IPS-15b (cell line): ENCODE data around the gene DDX5.
A peak's percentile ranks its signal among the peaks of the same experiment; 100 is the strongest.

Experiments
- H3K27me3 ChIP-seq: one replicate; pipeline ENCODE4 v1.6.1; 2013; ENCODE audit warnings: low read length; ENCODE audit not compliant: control insufficient read depth, insufficient read depth
- H3K36me3 ChIP-seq: one replicate; pipeline ENCODE4 v1.6.1; 2013; ENCODE audit warnings: low read length; ENCODE audit not compliant: control insufficient read depth, insufficient read depth
- H3K4me1 ChIP-seq: one replicate; pipeline ENCODE4 v1.6.1; 2013; ENCODE audit warnings: mild to moderate bottlenecking, low read length; ENCODE audit not compliant: control insufficient read depth, insufficient read depth
- H3K4me3 ChIP-seq: one replicate; pipeline ENCODE4 v1.5.1; 2013; ENCODE audit warnings: low read depth, low read length
- H3K9ac ChIP-seq: one replicate; pipeline ENCODE4 v1.6.1; 2013; ENCODE audit warnings: low read depth, mild to moderate bottlenecking, low read length
- H3K9me3 ChIP-seq: one replicate; pipeline ENCODE4 v1.6.1; 2013; ENCODE audit warnings: mild to moderate bottlenecking, low read length; ENCODE audit not compliant: control insufficient read depth, insufficient read depth

DDX5 gene

GRCh38 chr17:64534187-64534586 is 28.1 kb upstream of the DDX5 start:
- Histone ChIP-seq H3K9me3 (no peaks in the 10 kb centered on the region), H3K4me3 (no peak overlapping the region), H3K4me1 (no peaks in the 10 kb centered on the region), H3K27me3 (no peaks in the 10 kb centered on the region), H3K36me3 (peaks cover 38% of the 10 kb centered on the region), H3K9ac (no peak overlapping the region)

DNA sequence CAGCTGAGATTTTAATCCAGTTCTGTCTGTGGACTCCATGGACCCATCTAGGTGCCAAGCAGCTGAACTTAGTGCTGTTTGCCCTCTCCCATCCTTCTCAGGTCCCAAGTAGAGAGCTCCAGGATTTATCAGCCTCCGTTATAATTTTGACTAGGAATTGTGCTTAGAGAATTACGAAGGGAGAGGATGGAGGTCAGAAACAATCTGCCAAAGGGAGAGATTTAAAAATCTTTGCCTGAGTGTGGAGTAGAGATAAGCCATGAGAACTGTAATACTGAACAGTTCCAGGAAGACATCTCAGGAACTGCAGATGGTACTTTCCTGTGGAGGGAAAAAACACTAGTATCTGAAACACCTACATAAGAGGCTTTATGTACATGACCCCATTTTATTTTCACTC is 27.7 kb upstream of the DDX5 start:
- Histone ChIP-seq H3K36me3 (peaks cover 42% of the 10 kb centered on the region), H3K9me3 (no peaks in the 10 kb centered on the region), H3K4me1 (no peaks in the 10 kb centered on the region), H3K27me3 (no peaks in the 10 kb centered on the region), H3K9ac (no peak overlapping the region), H3K4me3 (no peak overlapping the region)

- Histone ChIP-seq H3K36me3 (peaks cover 43% of the 10 kb centered on the region), H3K9me3 (no peaks in the 10 kb centered on the region), H3K4me3 (no peak overlapping the region), H3K9ac (no peak overlapping the region), H3K4me1 (no peaks in the 10 kb centered on the region), H3K27me3 (no peaks in the 10 kb centered on the region)
Measured at GRCh38 chr17:64532409-64532808, 26.3 kb upstream of the DDX5 start.

GRCh38 chr17:64531955-64532371 is 25.9 kb upstream of the DDX5 start:
- peaks cover 43% of the 10 kb centered on the region for H3K36me3 ChIP-seq

DNA sequence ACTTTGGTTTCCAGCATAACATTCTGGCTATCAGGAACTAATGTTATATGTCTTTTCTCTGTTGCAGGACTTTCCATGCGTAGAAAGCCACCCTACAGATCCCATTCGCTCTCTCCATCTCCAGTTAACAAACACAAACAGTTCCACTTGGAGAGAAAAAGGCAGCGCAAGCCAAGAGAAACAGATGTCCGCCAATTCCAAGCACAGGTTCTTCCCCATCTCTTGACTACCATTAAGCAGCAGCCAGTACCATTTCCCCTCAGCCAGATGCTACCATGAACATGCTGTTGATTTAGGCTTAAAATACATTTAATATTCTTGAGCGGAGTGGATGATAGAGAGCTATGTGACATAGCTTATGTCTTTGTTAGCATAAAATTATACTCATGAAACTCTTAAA is 23.1 kb upstream of the DDX5 start:
- H3K9me3 ChIP-seq: no peaks in the 10 kb centered on the region
- H3K9ac ChIP-seq: no peak overlapping the region
- H3K4me1 ChIP-seq: no peaks in the 10 kb centered on the region
- no peaks in the 10 kb centered on the region for H3K27me3 ChIP-seq
- no peak overlapping the region for H3K4me3 ChIP-seq
- H3K36me3 ChIP-seq: peaks cover 51% of the 10 kb centered on the region

More at GRCh38 chr17:64531955-64532371, 25.9 kb upstream of the DDX5 start:
- no peak overlapping the region for H3K4me3 ChIP-seq
- H3K9ac ChIP-seq: no peak overlapping the region
- H3K27me3 ChIP-seq: no peaks in the 10 kb centered on the region
- no peaks in the 10 kb centered on the region for H3K9me3 ChIP-seq
- H3K4me1 ChIP-seq: no peaks in the 10 kb centered on the region

- H3K4me3 ChIP-seq: no peak overlapping the region
- peaks cover 44% of the 10 kb centered on the region for H3K36me3 ChIP-seq
- no peaks in the 10 kb centered on the region for H3K4me1 ChIP-seq
- H3K9ac ChIP-seq: no peak overlapping the region
- no peaks in the 10 kb centered on the region for H3K27me3 ChIP-seq
- H3K9me3 ChIP-seq: no peaks in the 10 kb centered on the region
Measured at GRCh38 chr17:64527914-64528313, 21.8 kb upstream of the DDX5 start.

DNA sequence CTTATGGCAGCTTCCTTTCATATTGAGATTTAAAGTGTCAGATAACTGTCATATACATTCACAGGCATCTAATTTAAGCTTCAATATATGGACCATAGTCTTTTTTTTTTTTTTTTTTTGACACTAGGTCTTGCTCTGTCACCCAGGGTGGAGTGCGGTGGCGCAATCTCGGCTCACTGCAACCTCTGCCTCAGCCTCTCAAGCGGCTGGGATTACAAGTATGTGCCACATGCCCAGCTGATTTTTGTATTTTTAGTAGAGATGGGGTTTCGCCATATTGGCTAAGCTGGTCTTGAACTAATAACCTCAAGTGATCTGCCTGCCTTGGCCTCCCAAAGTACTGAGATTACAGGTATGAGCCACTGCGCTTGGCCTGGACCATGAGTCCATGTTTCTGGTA is 14.3 kb upstream of the DDX5 start:
- no peaks in the 10 kb centered on the region for H3K9me3 ChIP-seq
- no peaks in the 10 kb centered on the region for H3K27me3 ChIP-seq
- no peaks in the 10 kb centered on the region for H3K4me1 ChIP-seq
- no peak overlapping the region for H3K9ac ChIP-seq
- H3K4me3 ChIP-seq: no peak overlapping the region
- H3K36me3 ChIP-seq: peaks cover 19% of the 10 kb centered on the region

- Histone ChIP-seq H3K27me3 (no peaks in the 10 kb centered on the region), H3K9ac (no peak overlapping the region), H3K9me3 (no peaks in the 10 kb centered on the region), H3K36me3 (peaks cover 23% of the 10 kb centered on the region), H3K4me3 (no peak overlapping the region), H3K4me1 (no peaks in the 10 kb centered on the region)
Measured at GRCh38 chr17:64519601-64520000, 13.5 kb upstream of the DDX5 start.

- Histone ChIP-seq H3K4me1 (no peaks in the 10 kb centered on the region), H3K9ac (no peak overlapping the region), H3K27me3 (no peaks in the 10 kb centered on the region), H3K9me3 (no peaks in the 10 kb centered on the region), H3K36me3 (peaks cover 19% of the 10 kb centered on the region), H3K4me3 (no peak overlapping the region)
Measured at GRCh38 chr17:64515829-64516228, 9.7 kb upstream of the DDX5 start.

DNA sequence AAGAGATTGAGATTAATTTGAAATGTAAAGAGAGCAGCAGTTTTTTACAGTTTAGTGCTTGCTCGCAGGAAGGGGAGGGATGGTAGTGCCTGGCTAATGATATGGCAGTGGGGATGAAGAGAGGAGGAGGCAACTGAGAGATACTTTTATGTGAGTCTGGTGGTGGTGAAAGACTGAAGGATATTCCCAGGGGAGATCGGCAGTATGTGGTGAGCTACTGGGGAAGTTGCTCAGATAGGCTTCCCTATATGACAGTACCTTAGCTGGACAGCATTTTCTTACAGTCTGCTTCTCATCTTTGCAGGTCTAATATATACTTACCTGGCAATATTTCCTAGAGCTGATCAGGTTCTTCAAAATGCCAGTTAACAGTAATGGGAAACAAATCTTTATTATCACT is 9.3 kb upstream of the DDX5 start:
- H3K9me3 ChIP-seq: no peaks in the 10 kb centered on the region
- no peak overlapping the region for H3K9ac ChIP-seq
- H3K4me1 ChIP-seq: no peaks in the 10 kb centered on the region
- H3K4me3 ChIP-seq: no peak overlapping the region
- H3K27me3 ChIP-seq: no peaks in the 10 kb centered on the region
- H3K36me3 ChIP-seq: peaks cover 17% of the 10 kb centered on the region

DNA sequence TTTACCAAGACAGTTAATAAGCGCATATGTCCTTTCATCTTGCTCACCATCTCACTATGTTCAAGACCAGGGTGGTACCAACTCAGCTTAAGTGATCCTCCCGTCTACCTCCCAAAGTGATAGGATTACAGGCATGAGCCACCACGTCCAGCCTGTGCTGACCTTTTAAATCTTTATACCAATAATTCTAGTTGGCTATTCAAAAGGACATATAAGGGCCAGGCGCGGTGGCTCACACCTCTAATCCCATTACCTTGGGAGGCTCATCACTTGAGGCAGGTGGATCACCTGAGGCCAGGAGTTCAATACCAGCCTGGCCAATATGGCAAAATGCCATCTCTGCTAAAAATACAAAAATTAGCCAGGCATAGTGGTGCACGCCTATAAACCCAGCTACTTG is 3.1 kb upstream of the DDX5 start:
- Histone ChIP-seq H3K9me3 (no peaks in the 10 kb centered on the region), H3K36me3 (peaks cover under 1% of the 10 kb centered on the region), H3K9ac (no peak overlapping the region), H3K4me1 (no peaks in the 10 kb centered on the region), H3K27me3 (no peaks in the 10 kb centered on the region), H3K4me3 (no peak overlapping the region)

DNA sequence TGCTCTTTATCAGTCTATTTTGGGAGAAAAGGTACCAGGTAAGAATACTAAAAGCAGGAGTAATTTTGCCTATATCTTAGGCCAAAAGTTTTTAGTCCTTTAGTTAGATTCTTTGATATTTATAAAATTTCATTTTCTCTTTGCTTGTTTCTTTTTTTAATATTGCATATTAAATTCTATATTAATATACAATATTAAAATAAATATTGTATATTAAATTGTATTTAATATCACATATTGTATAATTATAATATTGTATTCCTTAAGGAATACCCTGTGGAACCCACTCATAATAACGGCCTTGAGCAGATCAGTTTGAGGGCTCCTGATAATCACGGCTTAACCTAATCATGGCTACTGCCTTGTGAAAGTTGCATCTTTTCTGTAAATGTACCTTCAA is 2.6 kb upstream of the DDX5 start:
- no peaks in the 10 kb centered on the region for H3K9me3 ChIP-seq
- no peaks in the 10 kb centered on the region for H3K4me1 ChIP-seq
- peak overlapping the region; percentile 98 for H3K4me3 ChIP-seq
- no peaks in the 10 kb centered on the region for H3K27me3 ChIP-seq
- H3K9ac ChIP-seq: no peak overlapping the region
- H3K36me3 ChIP-seq: peaks cover 6% of the 10 kb centered on the region

DNA sequence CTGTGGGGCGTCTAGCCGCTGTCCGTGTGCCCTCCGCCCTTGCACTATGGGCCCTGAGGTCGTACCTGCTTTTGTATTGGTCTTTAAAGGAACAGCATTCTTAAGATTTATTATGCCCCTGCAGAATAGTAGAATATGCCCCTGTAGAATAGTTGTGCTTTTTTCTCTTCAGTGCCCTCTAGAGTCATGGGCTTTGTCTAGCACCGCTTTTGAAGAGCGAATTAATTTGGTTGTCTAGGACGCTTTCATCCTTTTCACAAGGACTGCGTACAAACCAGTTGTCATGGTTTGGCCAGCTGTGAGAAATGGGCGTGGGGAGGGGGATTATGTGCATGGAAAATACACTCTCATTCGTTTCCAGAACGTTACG is 1.3 kb upstream of the DDX5 start:
- H3K9ac ChIP-seq: peak overlapping the region; percentile 97
- H3K36me3 ChIP-seq: peaks cover 19% of the 10 kb centered on the region
- H3K9me3 ChIP-seq: no peaks in the 10 kb centered on the region
- H3K4me3 ChIP-seq: peak overlapping the region; percentile 98
- H3K4me1 ChIP-seq: no peaks in the 10 kb centered on the region
- no peaks in the 10 kb centered on the region for H3K27me3 ChIP-seq
